Mesendoderm (in vitro differentiated cells): ENCODE results near the gene TRIM49B. TPM values are rescaled to one million over a fixed set of nuclear protein-coding genes. Genes with fewer than 3 reads are reported as not detected.
"Not testable (repeated sequence)": the region's sequence is repeated elsewhere in the genome, so short reads cannot be mapped to it uniquely, and the experiment has no call there.

Experiments
- DNase-seq: peaks from one replicate; pipeline ENCODE4 v3.0.0; 2013
- H2AK5ac ChIP-seq: 2 replicates; pipeline ENCODE4 v1.6.1; 2013; ENCODE audit warnings: low read length, inconsistent platforms
- H2BK120ac ChIP-seq: 2 replicates; pipeline ENCODE4 v1.6.1; 2013; ENCODE audit warnings: low read depth, mild to moderate bottlenecking, low read length, moderate library complexity, mixed read lengths
- H2BK15ac ChIP-seq: replicated peaks from 2 replicates; pipeline ENCODE4 v1.6.1; 2013; ENCODE audit warnings: low read depth, mild to moderate bottlenecking, moderate library complexity
- H2BK5ac ChIP-seq: 2 replicates; pipeline ENCODE4 v1.6.1; 2013; ENCODE audit warnings: low read length, inconsistent platforms
- H3K18ac ChIP-seq: 2 replicates; pipeline ENCODE4 v1.6.1; 2013; ENCODE audit warnings: mild to moderate bottlenecking, low read length, mixed read lengths
- H3K23ac ChIP-seq: one replicate; pipeline ENCODE4 v1.6.1; 2013; ENCODE audit warnings: low read length
- H3K27ac ChIP-seq: 2 replicates; pipeline ENCODE4 v1.5.1; 2013; ENCODE audit warnings: low read depth, mild to moderate bottlenecking, inconsistent platforms, low read length, moderate library complexity
- H3K27me3 ChIP-seq: 2 replicates; pipeline ENCODE4 v1.6.1; 2013; ENCODE audit warnings: low read length, control low read depth, mild to moderate bottlenecking, inconsistent platforms; ENCODE audit not compliant: insufficient read depth, poor library complexity
- H3K36me3 ChIP-seq: 2 replicates; pipeline ENCODE4 v1.6.1; 2013; ENCODE audit warnings: low read length, inconsistent platforms; ENCODE audit not compliant: control insufficient read depth, insufficient read depth
- H3K4ac ChIP-seq: one replicate; pipeline ENCODE4 v1.6.1; 2013; ENCODE audit warnings: low read depth, mild to moderate bottlenecking, low read length, moderate library complexity
- H3K4me1 ChIP-seq: 2 replicates; pipeline ENCODE4 v1.6.1; 2013; ENCODE audit warnings: low read depth, low read length, inconsistent platforms; ENCODE audit not compliant: control insufficient read depth
- H3K4me2 ChIP-seq: 2 replicates; pipeline ENCODE4 v1.6.1; 2013; ENCODE audit warnings: low read length
- H3K4me3 ChIP-seq: 2 replicates; pipeline ENCODE4 v1.5.1; 2013; ENCODE audit warnings: mild to moderate bottlenecking, low read length
- H3K56ac ChIP-seq: one replicate; pipeline ENCODE4 v1.6.1; 2013; ENCODE audit warnings: low read length
- H3K79me1 ChIP-seq: 2 replicates; pipeline ENCODE4 v1.6.1; 2013; ENCODE audit warnings: low read length, inconsistent platforms
- H3K79me2 ChIP-seq: 2 replicates; pipeline ENCODE4 v1.6.1; 2013; ENCODE audit warnings: mild to moderate bottlenecking, low read length; ENCODE audit not compliant: control insufficient read depth, insufficient read depth
- H3K9ac ChIP-seq: 2 replicates; pipeline ENCODE4 v1.6.1; 2013; ENCODE audit warnings: low read length, inconsistent platforms
- H4K5ac ChIP-seq: one replicate; pipeline ENCODE4 v1.6.1; 2013; ENCODE audit warnings: low read length
- H4K8ac ChIP-seq: one replicate; pipeline ENCODE4 v1.6.1; 2013; ENCODE audit warnings: low read depth, mild to moderate bottlenecking, control low read depth, low read length, moderate library complexity
- WGBS: extraction: QIAGEN DNeasy Blood & Tissue Kit; methylation state at CpG from one replicate; pipeline ENCODE4 v1.1.7; 2013; ENCODE audit warnings: low lambda C conversion rate, missing lambda C conversion rate; ENCODE audit not compliant: insufficient coverage; ENCODE audit errors: extremely low coverage; 5-methylcytosine and 5-hydroxymethylcytosine counted together
- small RNA-seq: library from polyadenylated mRNA; stranded (forward); fragments of <200 nt; extraction: miRNeasy Mini kit (QIAGEN cat#:217004); gene quantifications from one replicate; pipeline ENCODE3, GENCODE V24; 2013; ENCODE audit not compliant: insufficient read depth

The TRIM49B gene

DNA sequence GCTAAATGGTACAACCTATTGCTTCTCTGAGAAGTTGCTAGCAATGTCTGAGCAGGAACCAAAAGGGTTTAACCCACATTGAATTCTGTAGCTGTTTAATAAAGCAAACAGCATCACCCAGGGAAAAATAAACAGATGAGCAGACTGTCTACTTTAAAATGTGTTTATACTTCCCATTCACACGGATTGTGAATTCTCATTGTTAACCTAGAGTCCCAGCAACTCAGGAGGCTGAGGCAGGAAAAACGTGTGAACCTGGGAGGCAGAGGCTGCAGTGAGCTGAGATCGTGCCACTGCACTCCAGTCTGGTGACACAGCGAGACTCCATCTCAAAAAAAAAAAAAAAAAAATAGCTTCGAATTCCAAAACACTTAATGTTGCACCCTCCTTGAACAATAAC lies 41.3 kb downstream of the TRIM49B start:
- H3K36me3 ChIP-seq, H3K4me3 ChIP-seq, H3K4ac ChIP-seq, H4K5ac ChIP-seq, DNase-seq, H2BK5ac ChIP-seq, H3K27ac ChIP-seq, H2BK120ac ChIP-seq, H3K18ac ChIP-seq, H3K56ac ChIP-seq, H3K9ac ChIP-seq, H2BK15ac ChIP-seq, H3K23ac ChIP-seq, H3K27me3 ChIP-seq, H3K4me1 ChIP-seq, H3K79me2 ChIP-seq, H2AK5ac ChIP-seq, H4K8ac ChIP-seq, H3K79me1 ChIP-seq, H3K4me2 ChIP-seq: not testable (repeated sequence)
- WGBS = no CpG with 5 or more reads among the region's 5 CpGs

Small RNAs within 50 kb of the gene (small RNA-seq; reads per million reads assigned to genes)
- not detected for gene AC084851.1
